IMR-90 (cell line): ENCODE measurements around the gene NKG7. TPM values are rescaled to one million over a fixed set of nuclear protein-coding genes. Genes with fewer than 3 reads are reported as not detected.
A peak's percentile ranks its signal among the peaks of the same experiment; 100 is the strongest.

ENCODE experiments used
- ATAC-seq: fragments of 200-7000 bp; cut with Tn5 transposase; 2 replicates; pipeline ENCODE4 v1.9.1; 2020; ENCODE audit warnings: low read depth, mild to moderate bottlenecking, moderate library complexity
- BruUV-seq: library from RNA; stranded (reverse); fragments of 400-500 nt; replicated peaks from 2 replicates; lab custom pipeline; 2021; lab: Mats Ljungman, UMichigan
- CTCF ChIA-PET: fragments of 300-600 bp; formaldehyde crosslinking; extraction: SDS; loops from one replicate; lab custom pipeline; 2021; ENCODE audit warnings: antibody characterized with exemption; lab: Yijun Ruan, JAX
- POLR2A ChIA-PET: fragments of 300-600 bp; sonication (Branson Sonifier 250); formaldehyde crosslinking; loops from one replicate; lab custom pipeline; 2022; ENCODE audit warnings: antibody characterized with exemption; ENCODE audit not compliant: unreplicated experiment; lab: Charles Lee
- DNase-seq: peaks from one replicate; pipeline ENCODE4 v3.0.0; 2013
- H2AFZ ChIP-seq: replicated peaks from 2 replicates; pipeline ENCODE3; 2013; ENCODE audit warnings: low read length, mild to moderate bottlenecking; ENCODE audit not compliant: poor library complexity
- H2AK5ac ChIP-seq: 2 replicates; pipeline ENCODE4 v1.6.1; 2013; ENCODE audit warnings: low read depth, low read length, inconsistent platforms
- H2AK9ac ChIP-seq: replicated peaks from 2 replicates; pipeline ENCODE3; 2013; ENCODE audit warnings: mild to moderate bottlenecking, low read depth, low read length, moderate library complexity; ENCODE audit not compliant: poor library complexity
- H2BK120ac ChIP-seq: 2 replicates; pipeline ENCODE4 v1.6.1; 2013; ENCODE audit warnings: low read depth, low read length, inconsistent platforms
- H2BK15ac ChIP-seq: 3 replicates; pipeline ENCODE4 v1.6.1; 2013; ENCODE audit warnings: low read depth, low read length, inconsistent platforms
- H2BK20ac ChIP-seq: 2 replicates; pipeline ENCODE4 v1.6.1; 2013; ENCODE audit warnings: low read depth, mild to moderate bottlenecking, inconsistent platforms, low read length, moderate library complexity
- H2BK5ac ChIP-seq: 2 replicates; pipeline ENCODE4 v1.6.1; 2013; ENCODE audit warnings: mild to moderate bottlenecking, low read depth, low read length, inconsistent platforms; ENCODE audit not compliant: poor library complexity, severe bottlenecking
- H3K14ac ChIP-seq: replicated peaks from 2 replicates; pipeline ENCODE4 v1.6.1; 2013; ENCODE audit warnings: low read depth, low read length, inconsistent platforms
- H3K18ac ChIP-seq: 2 replicates; pipeline ENCODE4 v1.6.1; 2013; ENCODE audit warnings: low read depth, low read length, control low read depth
- H3K23ac ChIP-seq: 2 replicates; pipeline ENCODE4 v1.6.1; 2013; ENCODE audit warnings: low read depth, low read length, inconsistent platforms
- H3K27ac ChIP-seq: 2 replicates; pipeline ENCODE4 v1.5.1; 2013; ENCODE audit warnings: mild to moderate bottlenecking, control low read depth, low read length; ENCODE audit not compliant: insufficient read depth
- H3K27me3 ChIP-seq: 2 replicates; pipeline ENCODE4 v1.6.1; 2013; ENCODE audit warnings: low read length; ENCODE audit not compliant: control insufficient read depth, insufficient read depth
- H3K36me3 ChIP-seq: 2 replicates; pipeline ENCODE4 v1.6.1; 2013; ENCODE audit warnings: low read length, mixed read lengths; ENCODE audit not compliant: control insufficient read depth, insufficient read depth
- H3K4ac ChIP-seq: 2 replicates; pipeline ENCODE4 v1.6.1; 2013; ENCODE audit warnings: low read depth, low read length, inconsistent platforms
- H3K4me1 ChIP-seq: 2 replicates; pipeline ENCODE4 v1.6.1; 2013; ENCODE audit warnings: low read length, mixed read lengths; ENCODE audit not compliant: control insufficient read depth, insufficient read depth
- H3K4me2 ChIP-seq: 2 replicates; pipeline ENCODE4 v1.6.1; 2013; ENCODE audit warnings: low read depth, mild to moderate bottlenecking, control low read depth, low read length, moderate library complexity
- H3K4me3 ChIP-seq: 2 replicates; pipeline ENCODE4 v1.5.1; 2013; ENCODE audit warnings: low read depth, mild to moderate bottlenecking, control low read depth, low read length, moderate library complexity; ENCODE audit not compliant: insufficient read depth
- H3K56ac ChIP-seq: 2 replicates; pipeline ENCODE4 v1.6.1; 2013; ENCODE audit warnings: low read length, inconsistent platforms; ENCODE audit not compliant: insufficient read depth; ENCODE audit errors: extremely low read depth
- H3K79me1 ChIP-seq, 2 experiments: 2 replicates each; pipeline ENCODE4 v1.6.1; 2013; ENCODE audit warnings: low read length in 2 of 2, inconsistent platforms in 1 of 2, low read depth in 1 of 2
- H3K9ac ChIP-seq: 2 replicates; pipeline ENCODE4 v1.6.1; 2013; ENCODE audit warnings: low read depth, low read length, control low read depth
- H3K9me1 ChIP-seq: 2 replicates; pipeline ENCODE4 v1.6.1; 2013; ENCODE audit warnings: low read length, inconsistent platforms; ENCODE audit not compliant: insufficient read depth
- H3K9me3 ChIP-seq: 2 replicates; pipeline ENCODE4 v1.6.1; 2013; ENCODE audit warnings: low read length; ENCODE audit not compliant: control insufficient read depth, insufficient read depth
- H4K20me1 ChIP-seq: 2 replicates; pipeline ENCODE4 v1.6.1; 2013; ENCODE audit warnings: low read length, inconsistent platforms; ENCODE audit not compliant: insufficient read depth
- H4K5ac ChIP-seq: 2 replicates; pipeline ENCODE4 v1.6.1; 2013; ENCODE audit warnings: mild to moderate bottlenecking, low read depth, low read length, control low read depth
- H4K8ac ChIP-seq, 2 experiments: 2 replicates each; pipeline ENCODE4 v1.6.1; 2013; ENCODE audit warnings: low read depth in 2 of 2, low read length in 2 of 2, control low read depth in 1 of 2, inconsistent platforms in 1 of 2
- H4K91ac ChIP-seq: 2 replicates; pipeline ENCODE4 v1.6.1; 2013; ENCODE audit warnings: low read depth, low read length, inconsistent platforms; ENCODE audit not compliant: insufficient read depth
- BHLHE40 ChIP-seq: fragments of 150-350 bp; IDR thresholded peaks from 2 replicates; pipeline ENCODE4 v1.6.1; 2016; ENCODE audit warnings: mild to moderate bottlenecking, low read depth, low read length
- CEBPB ChIP-seq: IDR thresholded peaks from 2 replicates; pipeline ENCODE4 v1.6.1; 2012; ENCODE audit warnings: low read depth, low read length, improper control_type of control experiment
- CHD1 ChIP-seq: IDR thresholded peaks from 2 replicates; pipeline ENCODE4 v1.6.1; 2012; ENCODE audit warnings: low read depth, low read length, improper control_type of control experiment
- MAFK ChIP-seq: IDR thresholded peaks from 2 replicates; pipeline ENCODE4 v1.6.1; 2012; ENCODE audit warnings: low read depth, low read length, improper control_type of control experiment
- MAZ ChIP-seq: IDR thresholded peaks from 2 replicates; pipeline ENCODE4 v1.6.1; 2012; ENCODE audit warnings: low read depth, mild to moderate bottlenecking, low read length, improper control_type of control experiment, moderate library complexity, borderline replicate concordance
- MXI1 ChIP-seq: IDR thresholded peaks from 2 replicates; pipeline ENCODE4 v1.6.1; 2012; ENCODE audit warnings: low read depth, mild to moderate bottlenecking, low read length, moderate library complexity, borderline replicate concordance
- NFE2L2 ChIP-seq: fragments of 150-350 bp; IDR thresholded peaks from 2 replicates; pipeline ENCODE4 v1.6.1; 2016; ENCODE audit warnings: low read depth, mild to moderate bottlenecking, low read length
- POLR2A ChIP-seq: IDR thresholded peaks from 2 replicates; pipeline ENCODE4 v1.6.1; 2012; ENCODE audit warnings: mild to moderate bottlenecking, low read depth, low read length
- RAD21 ChIP-seq: IDR thresholded peaks from 2 replicates; pipeline ENCODE4 v1.6.1; 2012; ENCODE audit warnings: low read length, improper control_type of control experiment
- RFX5 ChIP-seq: IDR thresholded peaks from 2 replicates; pipeline ENCODE4 v1.8.0; 2012; ENCODE audit warnings: low read depth, mild to moderate bottlenecking, low read length, moderate library complexity
- SMC3 ChIP-seq: fragments of 150-350 bp; IDR thresholded peaks from 2 replicates; pipeline ENCODE4 v1.6.1; 2016; ENCODE audit warnings: low read depth, mild to moderate bottlenecking, antibody characterized with exemption, low read length, moderate library complexity
- WGBS, 2 experiments: methylation state at CpG; one replicate each; pipeline versions ENCODE4 v1.1.5 to v1.1.7; 2013; ENCODE audit warnings: missing lambda C conversion rate in 2 of 2; ENCODE audit not compliant: insufficient read length in 1 of 2; ENCODE audit errors: extremely low coverage in 2 of 2; 5-methylcytosine and 5-hydroxymethylcytosine counted together
- dilution Hi-C: fragments of 300-500 bp; cut with HindIII; formaldehyde crosslinking; loops from one replicate; pipeline ENCODE4 v1.14.3; 2018; ENCODE audit warnings: low sequenced_read_pairs; ENCODE audit not compliant: unreplicated experiment
- in situ Hi-C: fragments of 300-500 bp; cut with MboI; formaldehyde crosslinking; loops from 3 replicates; pipeline ENCODE4 v1.14.3; 2019; ENCODE audit warnings: low sequenced_read_pairs, inconsistent platforms, mixed read lengths
- intact Hi-C: fragments of 100-400 bp; cut with micrococcal nuclease; formaldehyde crosslinking; loops from 2 replicates; pipeline ENCODE4 v1.10.0; 2022
- polyA plus RNA-seq, 3 experiments: library from polyadenylated mRNA; depleted of rRNA; stranded (reverse); fragments of >200 nt; gene quantifications; 2 replicates each; pipeline ENCODE4 v1.2.3, GENCODE V29; 2012; ENCODE audit warnings: low replicate concordance in 1 of 3
- total RNA-seq: library from RNA; depleted of rRNA; stranded (reverse); fragments of >200 nt; gene quantifications from 2 replicates; pipeline ENCODE4 v1.2.3, GENCODE V29; 2012
- TF ChIP-seq, protein P1 (sequence below): fragments of 150-350 bp; IDR thresholded peaks from 2 replicates; pipeline ENCODE4 v1.6.1; 2016; ENCODE audit warnings: low read depth, mild to moderate bottlenecking, low read length, moderate library complexity, borderline replicate concordance
- TF ChIP-seq, protein P2 (sequence below): fragments of 150-350 bp; IDR thresholded peaks from 2 replicates; pipeline ENCODE4 v1.6.1; 2017; ENCODE audit warnings: mild to moderate bottlenecking, antibody characterized with exemption, low read length, low read depth

NKG7 gene
- total and polyA plus RNA-seq, 2 of the 4 experiments (the other 2 are of a cell fraction): not detected

DNA sequence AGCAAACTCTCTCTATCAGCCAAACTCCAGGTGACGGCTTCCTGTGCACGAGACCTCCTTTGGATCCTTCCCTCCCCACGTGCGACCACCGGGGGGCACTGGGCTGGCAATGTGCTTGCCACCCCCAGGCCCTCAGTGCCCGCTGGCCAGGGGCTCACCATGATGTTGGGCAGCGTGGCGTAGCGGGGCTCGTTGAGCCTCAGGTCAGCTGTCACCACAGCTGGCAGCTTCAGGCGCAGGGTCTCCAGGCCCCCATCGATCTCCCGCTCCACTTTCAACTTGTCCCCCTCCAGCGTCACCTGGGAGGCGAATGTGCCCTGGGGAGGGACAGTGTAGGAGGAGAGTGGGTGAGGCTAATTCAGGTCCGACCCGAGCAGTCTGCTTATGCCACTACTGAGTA is 25.7 kb downstream of the NKG7 start:
- Histone ChIP-seq H4K20me1 (no peaks in the 10 kb centered on the region), H3K79me1 (no peaks in the 10 kb centered on the region), H3K27ac (no peak overlapping the region), H2AK5ac (no peak overlapping the region), H2BK5ac (no peak overlapping the region), H3K9me1 (no peaks in the 10 kb centered on the region; the same call in 1 of the 2 replicates), H3K14ac (no peak overlapping the region), H3K18ac (no peak overlapping the region), H2BK20ac (no peak overlapping the region), H3K4me2 (no peak overlapping the region), H2BK120ac (no peak overlapping the region), H3K9me3 (no peaks in the 10 kb centered on the region; the same call in 1 of the 2 replicates), H3K4me3 (no peak overlapping the region), H4K5ac (no peak overlapping the region), H4K91ac (no peak overlapping the region), H3K9ac (no peak overlapping the region), H2AK9ac (peak overlapping the region; percentile 9), H3K23ac (no peak overlapping the region), H3K4me1 (peaks cover 2% of the 10 kb centered on the region; the same call in 1 of the 2 replicates), H3K56ac (no peak overlapping the region), H4K8ac (no peak overlapping the region), H2AFZ (peak overlapping the region; percentile 46), H3K27me3 (no peaks in the 10 kb centered on the region), H2BK15ac (no peak overlapping the region), H3K36me3 (peaks cover 30% of the 10 kb centered on the region), H3K4ac (no peak overlapping the region)
- no peak for ATAC-seq
- intact Hi-C loops: no loop called here
- DNase-seq: no peak
- no TSS peak for BruUV-seq
- dilution Hi-C loops: no loop called here
- POLR2A ChIA-PET: no interaction called here
- in situ Hi-C loops: no loop called here
- CTCF ChIA-PET: no interaction called here
- WGBS, 2 experiments: 88% methylated on average over 7 of the region's 17 CpGs; no CpG with 5 or more reads in 1 of the 2 experiments
- TF ChIP-seq CEBPB (no peak), MXI1 (no peak), SMC3 (no peak), RAD21 (no peak), CHD1 (no peak), NFE2L2 (no peak), POLR2A (no peak), MAFK (no peak), RFX5 (no peak), MAZ (no peak), BHLHE40 (no peak)
- TF ChIP-seq, protein P1, sequence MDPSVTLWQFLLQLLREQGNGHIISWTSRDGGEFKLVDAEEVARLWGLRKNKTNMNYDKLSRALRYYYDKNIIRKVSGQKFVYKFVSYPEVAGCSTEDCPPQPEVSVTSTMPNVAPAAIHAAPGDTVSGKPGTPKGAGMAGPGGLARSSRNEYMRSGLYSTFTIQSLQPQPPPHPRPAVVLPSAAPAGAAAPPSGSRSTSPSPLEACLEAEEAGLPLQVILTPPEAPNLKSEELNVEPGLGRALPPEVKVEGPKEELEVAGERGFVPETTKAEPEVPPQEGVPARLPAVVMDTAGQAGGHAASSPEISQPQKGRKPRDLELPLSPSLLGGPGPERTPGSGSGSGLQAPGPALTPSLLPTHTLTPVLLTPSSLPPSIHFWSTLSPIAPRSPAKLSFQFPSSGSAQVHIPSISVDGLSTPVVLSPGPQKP: no peak
- TF ChIP-seq, protein P2, sequence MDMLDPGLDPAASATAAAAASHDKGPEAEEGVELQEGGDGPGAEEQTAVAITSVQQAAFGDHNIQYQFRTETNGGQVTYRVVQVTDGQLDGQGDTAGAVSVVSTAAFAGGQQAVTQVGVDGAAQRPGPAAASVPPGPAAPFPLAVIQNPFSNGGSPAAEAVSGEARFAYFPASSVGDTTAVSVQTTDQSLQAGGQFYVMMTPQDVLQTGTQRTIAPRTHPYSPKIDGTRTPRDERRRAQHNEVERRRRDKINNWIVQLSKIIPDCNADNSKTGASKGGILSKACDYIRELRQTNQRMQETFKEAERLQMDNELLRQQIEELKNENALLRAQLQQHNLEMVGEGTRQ: no peak
